Upper lobe of right lung (tissue), 1 donor: ENCODE measurements around the gene NLE1. TPM values are rescaled to one million over a fixed set of nuclear protein-coding genes. Genes with fewer than 3 reads are reported as not detected.
"Not testable (repeated sequence)": the region's sequence is repeated elsewhere in the genome, so short reads cannot be mapped to it uniquely, and the experiment has no call there.

ENCODE experiments used
- ATAC-seq: fragments of 200-7000 bp; cut with Tn5 transposase; one replicate; pipeline ENCODE4 v1.9.1; 2020; ENCODE audit warnings: mild to moderate bottlenecking, moderate library complexity
- DNase-seq: peaks from one replicate; pipeline ENCODE4 v3.0.0-alpha.2; 2020
- H3K27ac ChIP-seq: fragments of 200-600 bp; one replicate; pipeline ENCODE4 v1.8.0; 2022
- H3K27me3 ChIP-seq: fragments of 200-600 bp; one replicate; pipeline ENCODE4 v1.8.0; 2022; ENCODE audit warnings: mild to moderate bottlenecking
- H3K36me3 ChIP-seq: fragments of 200-600 bp; one replicate; pipeline ENCODE4 v1.8.0; 2022
- H3K4me1 ChIP-seq: fragments of 200-600 bp; one replicate; pipeline ENCODE4 v1.8.0; 2022
- H3K4me3 ChIP-seq: fragments of 200-600 bp; one replicate; pipeline ENCODE4 v1.8.0; 2022; ENCODE audit warnings: mild to moderate bottlenecking
- H3K9me3 ChIP-seq: fragments of 200-600 bp; one replicate; pipeline ENCODE4 v1.8.0; 2022
- CTCF ChIP-seq: fragments of 200-600 bp; IDR thresholded peaks from one replicate; pipeline ENCODE4 v1.8.0; 2022; ENCODE audit warnings: antibody characterized with exemption
- intact Hi-C: fragments of 100-400 bp; cut with DNase I; formaldehyde crosslinking; loops from one replicate; pipeline ENCODE4 v1.11.0; 2022
- total RNA-seq: library from RNA; stranded (reverse); fragmentation: NEBNext Ultra II Directional; extraction: Animal tissue kit (Norgen Biotek cat#: 25700); gene quantifications from one replicate; pipeline ENCODE4 v1.2.1, GENCODE V29; 2021
- donor health status: DM: no; HTN: yes; CAD: no; lungs with severe emphysema.

The NLE1 gene
- total RNA-seq, 1 donor from 2014 or later: 10.1 TPM

DNA sequence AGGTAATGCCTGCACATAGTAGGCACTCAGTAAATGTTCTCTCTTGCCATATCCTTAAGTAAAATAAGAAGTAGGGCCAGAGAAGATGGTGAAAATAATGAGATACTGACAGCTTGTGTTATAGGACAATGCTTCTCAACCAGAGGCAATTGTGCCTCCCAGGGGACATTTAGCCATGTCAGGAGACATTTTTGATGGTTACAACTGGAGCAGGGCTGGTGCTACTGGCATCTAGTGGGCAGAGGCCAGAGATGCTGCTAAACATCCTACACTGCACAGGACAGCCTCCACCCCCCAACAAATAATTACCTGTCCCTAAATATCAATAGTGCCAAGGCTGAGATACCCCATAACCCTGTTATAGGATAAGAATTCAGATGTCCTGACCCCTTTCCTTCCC is 24.1 kb downstream of the NLE1 start:
- no peak overlapping the region for H3K4me3 ChIP-seq
- H3K27ac ChIP-seq: no peak overlapping the region

GRCh38 chr17:35116845-35117244 is 25.3 kb downstream of the NLE1 start:
- intact Hi-C loops: no loop called here
- no peak for TF ChIP-seq CTCF
- no peak overlapping the region for H3K4me3 ChIP-seq
- H3K4me1 ChIP-seq: peaks cover 16% of the 10 kb centered on the region
- H3K36me3 ChIP-seq: no peaks in the 10 kb centered on the region
- H3K27ac ChIP-seq: no peak overlapping the region
- no peaks in the 10 kb centered on the region for H3K9me3 ChIP-seq
- DNase-seq (no peak), ATAC-seq (no peak)
- no peaks in the 10 kb centered on the region for H3K27me3 ChIP-seq

More for the DNA sequence above, 24.1 kb downstream of the NLE1 start:
- no peak for ATAC-seq
- H3K36me3 ChIP-seq: no peaks in the 10 kb centered on the region
- peak; percentile 8 for TF ChIP-seq CTCF
- intact Hi-C loops: no loop called here
- peaks cover 16% of the 10 kb centered on the region for H3K4me1 ChIP-seq
- no peaks in the 10 kb centered on the region for H3K9me3 ChIP-seq
- no peaks in the 10 kb centered on the region for H3K27me3 ChIP-seq
- no peak for DNase-seq

GRCh38 chr17:35110791-35111190 is 31.3 kb downstream of the NLE1 start:
- H3K4me3 ChIP-seq, H3K27ac ChIP-seq, DNase-seq, H3K27me3 ChIP-seq, H3K9me3 ChIP-seq, ATAC-seq, intact Hi-C loops, H3K4me1 ChIP-seq: not testable (repeated sequence)
- H3K36me3 ChIP-seq: peaks cover 11% of the 10 kb centered on the region

DNA sequence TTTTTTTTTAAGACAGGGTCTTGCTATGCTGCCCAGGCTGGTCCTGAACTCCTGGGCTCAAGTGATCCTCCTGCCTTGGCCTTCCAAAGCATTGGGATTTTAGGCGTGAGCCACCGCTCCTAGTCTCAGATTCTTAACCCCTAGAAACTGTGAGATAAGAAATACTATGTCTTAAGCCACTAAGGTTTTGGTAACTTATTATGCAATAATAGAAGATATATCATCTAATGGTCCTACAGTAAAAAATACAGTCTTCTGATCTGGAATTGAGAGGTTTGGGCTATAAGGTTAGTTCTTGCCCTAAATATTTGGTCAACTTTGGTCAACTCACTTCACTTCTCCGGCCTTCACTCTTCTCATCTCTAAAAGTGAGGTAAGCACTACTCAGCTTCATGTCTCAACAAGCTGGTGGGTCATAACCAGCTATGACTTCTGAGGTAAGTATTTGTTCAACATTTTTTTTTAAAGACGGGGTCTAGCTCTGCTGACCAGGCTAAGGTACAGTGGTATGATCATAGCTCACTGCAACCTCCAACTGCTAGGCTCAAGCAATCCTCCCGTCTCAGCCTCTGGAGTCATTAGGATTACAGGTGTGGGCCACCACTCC is 37.2 kb downstream of the NLE1 start:
- Histone ChIP-seq H3K4me3 (no peak overlapping the region), H3K9me3 (no peaks in the 10 kb centered on the region), H3K4me1 (no peaks in the 10 kb centered on the region), H3K27me3 (no peaks in the 10 kb centered on the region), H3K36me3 (peaks cover 48% of the 10 kb centered on the region), H3K27ac (no peak overlapping the region)
- intact Hi-C loops: no loop called here
- DNase-seq (no peak), ATAC-seq (no peak)
- no peak for TF ChIP-seq CTCF

DNA sequence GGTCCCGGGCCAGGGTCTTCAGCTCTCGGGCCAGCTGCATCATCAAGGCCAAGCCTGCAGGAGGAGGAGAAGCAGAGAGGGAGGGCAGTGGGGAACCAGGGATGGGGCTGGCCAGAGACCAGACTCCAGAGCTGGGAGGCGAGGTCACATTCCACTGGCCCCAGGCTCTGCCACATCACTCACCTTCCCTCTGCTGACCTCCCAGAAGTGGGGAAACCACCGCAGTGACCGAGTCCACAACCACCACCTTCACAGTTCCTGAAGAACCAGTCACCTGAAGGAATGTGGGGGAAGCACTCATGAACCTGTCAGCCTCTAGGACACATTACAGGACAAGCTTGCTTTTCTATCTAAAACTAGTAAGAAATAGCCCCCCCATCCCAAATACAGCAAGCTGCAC is 38.8 kb downstream of the NLE1 start:
- no peak for DNase-seq
- H3K36me3 ChIP-seq: peaks cover 60% of the 10 kb centered on the region
- no peak for ATAC-seq

DNA sequence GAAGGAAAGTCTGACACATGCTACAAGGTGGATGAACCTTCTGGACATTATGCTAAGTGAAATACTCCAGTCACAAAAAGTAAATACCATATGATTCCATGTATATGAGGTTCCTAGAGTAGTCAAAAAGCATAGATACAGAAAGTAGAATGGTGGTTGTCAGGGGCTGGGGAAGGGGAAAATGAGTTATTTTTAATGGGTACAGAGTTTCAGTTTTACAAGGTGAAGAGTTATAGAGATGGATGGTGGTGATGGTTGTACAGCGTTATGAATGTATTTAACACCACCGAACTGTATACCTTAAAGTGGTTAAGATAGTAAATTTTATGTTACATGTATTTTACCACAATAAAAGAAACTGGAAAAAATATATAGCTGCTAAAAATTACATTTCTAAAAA is 40.4 kb downstream of the NLE1 start:
- Histone ChIP-seq H3K27me3 (no peaks in the 10 kb centered on the region), H3K4me1 (no peaks in the 10 kb centered on the region), H3K27ac (no peak overlapping the region), H3K36me3 (peaks cover 59% of the 10 kb centered on the region), H3K9me3 (no peaks in the 10 kb centered on the region), H3K4me3 (no peak overlapping the region)
- DNase-seq: no peak
- TF ChIP-seq CTCF: no peak
- intact Hi-C loops: no loop called here
- ATAC-seq: no peak

More for the DNA sequence above, 38.8 kb downstream of the NLE1 start:
- Histone ChIP-seq H3K4me3 (no peak overlapping the region), H3K27me3 (no peaks in the 10 kb centered on the region), H3K4me1 (no peaks in the 10 kb centered on the region), H3K27ac (no peak overlapping the region), H3K9me3 (no peaks in the 10 kb centered on the region)
- TF ChIP-seq CTCF: no peak
- intact Hi-C loops: no loop called here
